HT-29 (cell line): ENCODE data around the gene PHOX2B. TPM values are rescaled to one million over a fixed set of nuclear protein-coding genes. Genes with fewer than 3 reads are reported as not detected.
"Not testable (repeated sequence)": the region's sequence is repeated elsewhere in the genome, so short reads cannot be mapped to it uniquely, and the experiment has no call there.

ENCODE experiments used
- DNase-seq: peaks from one replicate; pipeline ENCODE4 v3.0.0-alpha.2; 2015; ENCODE audit warnings: low spot score
- total RNA-seq: library from RNA; depleted of rRNA; stranded (reverse); fragments of >200 nt; shearing (Covaris generic); gene quantifications from 2 replicates; pipeline ENCODE4 v1.2.3, GENCODE V29; 2014

PHOX2B gene
- total RNA-seq, 1 experiment from 2014 or later: not detected

DNA sequence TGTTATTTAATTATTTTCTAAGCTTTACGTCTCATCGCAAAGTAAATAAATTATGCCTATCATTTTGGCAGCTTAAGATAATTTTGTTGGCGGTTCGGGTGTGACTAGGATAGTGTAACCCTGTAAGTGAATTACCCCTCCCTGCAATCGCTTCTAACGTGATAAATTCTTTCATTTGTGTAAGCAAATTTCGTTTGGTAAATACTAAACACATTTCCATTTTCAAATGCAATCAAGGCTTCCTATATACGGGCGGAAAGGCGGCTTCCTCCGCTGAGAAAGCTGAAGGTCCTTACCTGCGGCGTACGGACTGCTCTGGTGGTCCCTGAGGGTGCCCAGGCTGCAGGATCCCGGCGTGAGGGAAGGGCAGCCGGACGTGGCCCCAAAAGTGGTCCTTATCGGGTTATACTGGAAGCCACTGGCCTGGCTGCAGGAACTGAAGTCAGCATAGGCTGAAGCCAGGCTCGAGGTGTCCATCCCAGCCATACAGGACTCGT, 403 bp downstream of the PHOX2B start:
- DNase-seq: no peak

GRCh38 chr4:41747230-41748055, 1.1 kb downstream of the PHOX2B start:
- no peak for DNase-seq

GRCh38 chr4:41746440-41747229, 1.9 kb downstream of the PHOX2B start:
- DNase-seq: no peak

- no peak for DNase-seq
Measured at GRCh38 chr4:41746025-41746439, 2.5 kb downstream of the PHOX2B start.

GRCh38 chr4:41745292-41746024, 3.1 kb downstream of the PHOX2B start:
- no peak for DNase-seq

- DNase-seq: no peak
Measured at GRCh38 chr4:41744572-41745291, 3.8 kb downstream of the PHOX2B start.

DNA sequence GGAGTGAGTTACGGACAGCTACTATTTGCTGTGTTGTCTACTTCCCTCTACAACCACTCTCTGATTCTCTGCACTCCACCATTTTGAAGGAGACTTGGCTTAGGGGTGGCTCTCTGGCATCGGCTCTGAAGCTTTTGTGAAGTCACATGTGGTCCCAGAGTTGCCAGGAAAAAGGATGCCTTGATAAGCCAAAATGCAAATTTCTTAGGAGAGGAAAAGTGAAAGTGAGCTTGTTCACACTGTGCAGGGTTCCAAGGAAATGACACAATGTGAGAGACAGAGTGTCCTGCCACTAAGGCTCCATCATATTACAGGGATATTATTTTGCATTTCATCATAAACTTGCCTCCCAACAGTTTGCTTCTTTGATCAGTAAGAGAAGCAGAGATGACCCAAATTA, 7.2 kb downstream of the PHOX2B start:
- DNase-seq: no peak

DNA sequence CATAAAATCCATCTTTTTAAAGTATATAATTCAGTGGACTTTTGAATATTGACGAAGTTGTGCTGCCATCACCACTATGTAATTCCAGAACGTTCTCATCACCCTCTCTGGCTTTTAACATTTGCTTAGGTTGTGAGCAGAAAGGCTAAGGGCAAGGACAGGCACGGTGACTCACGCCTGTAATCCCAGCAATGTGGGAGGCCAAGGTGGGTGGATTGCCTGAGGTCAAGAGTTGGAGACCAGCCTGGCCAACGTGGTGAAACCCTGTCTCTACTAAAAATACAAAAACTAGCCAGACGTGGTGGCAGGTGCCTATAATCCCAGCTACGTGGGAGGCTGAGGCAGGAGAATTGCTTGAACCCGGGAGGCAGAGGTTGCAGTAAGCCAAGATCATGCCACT, 11.0 kb downstream of the PHOX2B start:
- DNase-seq: not testable (repeated sequence)

- no peak for DNase-seq
Measured at GRCh38 chr4:41734371-41734770, 14.2 kb downstream of the PHOX2B start.

DNA sequence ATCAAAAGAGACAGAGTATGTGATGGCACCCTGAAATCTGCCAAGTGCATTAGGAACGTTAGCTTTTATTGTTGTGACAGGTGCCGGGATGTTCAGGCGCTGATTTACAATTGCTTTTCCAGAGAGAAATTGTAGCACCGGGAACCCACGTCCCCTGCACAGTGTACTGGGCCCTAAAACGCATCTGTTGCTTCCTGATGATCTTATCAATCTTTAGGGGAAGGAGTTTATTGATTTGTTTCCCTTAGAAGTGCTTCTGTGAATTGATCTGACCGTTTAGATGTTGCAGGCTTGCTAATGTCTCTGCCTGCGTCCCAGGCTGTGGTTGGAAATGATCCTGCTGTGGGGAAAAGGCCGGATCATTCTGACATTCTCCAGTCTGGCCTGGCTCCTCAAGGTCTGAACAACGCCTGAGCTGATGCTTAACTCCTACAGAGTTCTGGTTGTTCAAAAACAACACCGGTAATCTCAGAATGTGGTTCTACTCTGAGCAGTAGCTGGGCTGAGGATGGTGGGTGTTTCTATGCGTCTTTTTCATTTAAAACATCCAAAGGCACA, 16.9 kb downstream of the PHOX2B start:
- DNase-seq: no peak

DNA sequence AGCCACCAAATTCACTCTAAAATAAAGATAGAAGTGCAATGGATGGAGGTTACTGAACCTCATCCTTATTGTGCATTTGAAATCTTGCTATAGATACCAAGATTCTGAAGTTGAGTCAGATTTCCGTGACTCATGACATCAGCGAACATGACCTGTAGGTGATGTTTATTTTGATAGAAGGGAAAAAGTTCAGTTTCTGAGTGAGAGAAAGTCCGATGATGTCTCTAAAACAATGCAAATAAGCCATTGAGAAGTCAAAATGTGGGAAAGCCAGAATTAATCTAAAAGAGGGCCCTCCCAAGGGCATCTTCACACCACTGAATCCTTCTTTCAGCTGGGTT, 20.0 kb downstream of the PHOX2B start:
- no peak for DNase-seq

DNA sequence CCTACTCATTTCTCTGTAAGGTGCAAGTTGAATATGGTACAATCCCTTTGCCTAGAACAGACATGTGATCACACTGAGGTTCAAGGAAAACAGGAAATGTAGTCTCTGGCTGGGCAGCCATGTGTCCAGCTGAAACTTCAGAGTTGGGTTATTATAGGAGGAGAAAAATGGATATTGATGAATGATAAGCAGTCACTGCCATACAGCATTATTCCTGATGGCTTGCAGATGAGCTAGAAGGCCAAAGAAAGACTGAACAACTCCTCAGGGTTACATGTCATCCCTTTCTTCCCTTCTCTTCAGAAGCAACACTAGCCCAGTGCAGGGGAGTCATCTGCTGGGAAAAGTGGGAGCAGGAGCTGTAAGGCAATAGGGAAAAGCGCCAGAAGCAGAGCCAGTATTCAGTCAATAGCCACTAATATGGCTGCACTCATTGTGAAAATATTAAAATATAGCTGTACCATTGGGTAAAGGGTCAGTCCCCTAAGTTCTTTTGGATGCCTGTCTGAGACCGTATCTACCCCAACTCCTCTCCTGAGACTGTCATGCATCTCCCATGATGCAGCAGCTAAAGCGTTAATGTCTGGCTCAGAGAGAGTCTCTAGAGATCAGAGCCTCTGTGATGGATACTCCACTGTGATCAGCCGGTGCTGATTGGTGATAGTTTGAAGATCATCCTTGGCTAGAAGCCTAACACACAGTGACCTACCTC, 20.5 kb downstream of the PHOX2B start:
- DNase-seq: no peak

DNA sequence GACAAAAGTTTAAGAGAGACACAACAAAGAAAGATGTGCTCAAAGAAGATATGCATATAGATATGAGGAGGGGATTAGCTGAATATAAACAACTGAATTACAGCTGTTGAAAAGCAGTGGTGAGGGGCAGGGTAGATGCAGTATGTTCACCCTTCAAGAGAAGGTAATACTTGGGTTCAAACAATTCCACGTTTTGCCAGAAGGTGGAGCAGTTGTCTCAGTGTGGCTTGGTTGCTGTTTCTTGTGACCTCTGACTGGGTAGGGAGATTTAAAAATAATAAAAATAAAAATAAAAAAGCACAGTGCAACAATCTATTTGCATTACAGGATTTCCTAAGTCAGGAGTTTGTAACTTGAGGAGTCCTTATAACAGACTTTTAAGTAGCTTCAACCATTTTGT, 23.3 kb downstream of the PHOX2B start:
- DNase-seq: no peak

- DNase-seq: no peak
Measured at GRCh38 chr4:41723286-41723685, 25.2 kb downstream of the PHOX2B start.

DNA sequence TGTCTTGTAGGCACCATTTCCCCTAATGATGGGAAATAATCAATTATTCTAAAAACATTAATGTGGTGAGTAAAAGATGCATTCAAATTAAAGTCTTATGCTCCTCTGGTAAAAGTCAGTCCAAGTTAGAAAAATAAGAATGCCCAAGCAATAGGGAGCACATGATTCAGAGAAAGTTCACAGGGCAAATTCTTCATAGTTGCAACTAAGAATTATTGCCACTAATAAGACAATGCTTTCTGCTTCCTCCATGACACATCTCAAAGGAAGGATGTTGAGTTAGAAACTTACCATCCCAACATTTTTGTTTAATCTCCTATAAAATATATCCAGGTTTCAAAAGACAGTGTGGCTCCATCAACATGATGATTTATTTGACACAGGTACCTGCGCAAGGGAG, 26.3 kb downstream of the PHOX2B start:
- no peak for DNase-seq

GRCh38 chr4:41719417-41719816, 29.1 kb downstream of the PHOX2B start:
- no peak for DNase-seq

DNA sequence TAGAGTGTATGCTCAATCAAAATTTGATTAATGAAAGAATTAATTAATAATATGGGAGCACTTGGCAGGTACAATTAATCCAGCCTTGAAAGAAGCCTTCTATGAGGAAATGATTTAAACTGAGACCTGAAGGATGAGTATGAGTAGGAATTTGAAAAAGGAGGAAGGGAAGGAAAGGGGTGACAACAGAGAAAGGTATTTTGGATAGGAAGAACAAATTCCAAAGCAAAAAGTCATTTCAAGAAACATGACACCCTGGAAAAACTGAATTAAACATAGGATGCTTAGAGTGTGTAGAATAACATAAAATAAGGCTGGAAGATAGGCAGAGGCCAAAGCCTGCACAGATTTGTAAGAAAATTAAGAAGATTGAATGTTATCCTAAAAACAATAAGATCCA, 29.6 kb downstream of the PHOX2B start:
- DNase-seq: no peak

DNA sequence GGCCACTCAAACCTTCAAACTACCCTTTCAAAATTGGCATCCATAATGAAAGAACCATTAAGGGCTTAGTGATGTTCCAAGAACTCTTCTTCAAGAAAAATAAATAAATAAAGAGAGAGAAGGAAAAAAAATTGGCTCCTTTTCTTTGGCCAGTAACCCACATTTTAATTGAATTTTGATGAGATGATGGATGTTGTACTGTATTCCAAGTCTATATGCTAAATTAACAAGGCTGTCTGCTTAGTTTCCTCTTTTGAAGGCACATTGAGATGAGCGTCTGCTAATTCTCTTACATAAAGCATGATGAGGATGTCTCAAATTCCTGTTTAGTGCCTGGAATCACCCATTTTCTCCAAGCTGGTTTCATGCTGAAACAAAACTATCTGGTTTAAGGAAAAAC, 33.4 kb downstream of the PHOX2B start:
- no peak for DNase-seq

- DNase-seq: no peak
Measured at GRCh38 chr4:41714364-41715000, 34.0 kb downstream of the PHOX2B start.

- DNase-seq: no peak
Measured at GRCh38 chr4:41713768-41714167, 34.8 kb downstream of the PHOX2B start.
